Suprapubic skin (tissue), 4 donors: ENCODE measurements around the gene MRC2. TPM values are rescaled to one million over a fixed set of nuclear protein-coding genes. Genes with fewer than 3 reads are reported as not detected.
"Not testable (repeated sequence)": the region's sequence is repeated elsewhere in the genome, so short reads cannot be mapped to it uniquely, and the experiment has no call there.

Source experiments
- DNase-seq, 2 donors: peaks; one replicate each; pipeline ENCODE4 v3.0.0-alpha.2; 2019; ENCODE audit warnings: low spot score in 2 of 2
- H3K27ac ChIP-seq: fragments of 200-600 bp; sonication (generic); one replicate; pipeline ENCODE4 v1.5.1; 2019
- H3K27me3 ChIP-seq: fragments of 200-600 bp; sonication (generic); one replicate; pipeline ENCODE4 v1.5.1; 2019
- H3K36me3 ChIP-seq: fragments of 200-600 bp; sonication (generic); one replicate; pipeline ENCODE4 v1.5.1; 2019
- H3K4me1 ChIP-seq: fragments of 200-600 bp; sonication (generic); one replicate; pipeline ENCODE4 v1.5.1; 2019
- H3K4me3 ChIP-seq: fragments of 200-600 bp; sonication (generic); one replicate; pipeline ENCODE4 v1.5.1; 2019; ENCODE audit warnings: mild to moderate bottlenecking
- H3K9me3 ChIP-seq: fragments of 200-600 bp; sonication (generic); one replicate; pipeline ENCODE4 v1.5.1; 2019
- EP300 ChIP-seq: sonication (generic); formaldehyde crosslinking; IDR thresholded peaks from one replicate; pipeline ENCODE4 v1.6.1; 2017; ENCODE audit warnings: antibody characterized with exemption
- POLR2A ChIP-seq, 2 donors: fragments of 450-650 bp; IDR thresholded peaks; one replicate each; pipeline ENCODE4 v1.6.1; 2017; ENCODE audit warnings: antibody characterized with exemption in 2 of 2, mild to moderate bottlenecking in 2 of 2, moderate library complexity in 2 of 2
- POLR2AphosphoS5 ChIP-seq, 3 donors: sonication (generic); formaldehyde crosslinking; IDR thresholded peaks; one replicate each; pipeline ENCODE4 v1.6.1; 2017; ENCODE audit warnings: antibody characterized with exemption in 3 of 3
- WGBS: methylation state at CpG from one replicate; pipeline ENCODE4 v1.1.5; 2018; 5-methylcytosine and 5-hydroxymethylcytosine counted together
- total RNA-seq, 4 donors: library from RNA; depleted of rRNA; stranded (reverse); fragments of >200 nt; gene quantifications; one replicate each; pipeline ENCODE4 v1.1.0, GENCODE V29; 2016
- TF ChIP-seq, protein P1 (sequence below), 2 donors: fragments of 200-600 bp in 1 of 2; fragments of 450-650 bp in 1 of 2; sonication (generic) in 1 of 2; IDR thresholded peaks; one replicate each; pipeline ENCODE4 v1.5.1; 2016 to 2019; ENCODE audit warnings: antibody characterized with exemption in 2 of 2, mild to moderate bottlenecking in 1 of 2, moderate library complexity in 1 of 2

Gene MRC2
- total RNA-seq, 4 donors from 2014 or later, result 31.4 to 55.2 (median 37.1) TPM

GRCh38 chr17:62689441-62690167, 62.1 kb downstream of the MRC2 start:
- Histone ChIP-seq H3K9me3 (no peaks in the 10 kb centered on the region), H3K27ac (no peak overlapping the region), H3K4me3 (no peak overlapping the region), H3K27me3 (no peaks in the 10 kb centered on the region), H3K4me1 (peaks cover 23% of the 10 kb centered on the region), H3K36me3 (peaks cover 43% of the 10 kb centered on the region)
- WGBS, result 89% methylated on average over 26 of the region's 37 CpGs
- TF ChIP-seq POLR2A (IDR thresholded peaks at IDR 0.05) (no peak), EP300 (no peak), POLR2AphosphoS5 (IDR thresholded peaks at IDR 0.05) (no peak)
- TF ChIP-seq, protein P1, sequence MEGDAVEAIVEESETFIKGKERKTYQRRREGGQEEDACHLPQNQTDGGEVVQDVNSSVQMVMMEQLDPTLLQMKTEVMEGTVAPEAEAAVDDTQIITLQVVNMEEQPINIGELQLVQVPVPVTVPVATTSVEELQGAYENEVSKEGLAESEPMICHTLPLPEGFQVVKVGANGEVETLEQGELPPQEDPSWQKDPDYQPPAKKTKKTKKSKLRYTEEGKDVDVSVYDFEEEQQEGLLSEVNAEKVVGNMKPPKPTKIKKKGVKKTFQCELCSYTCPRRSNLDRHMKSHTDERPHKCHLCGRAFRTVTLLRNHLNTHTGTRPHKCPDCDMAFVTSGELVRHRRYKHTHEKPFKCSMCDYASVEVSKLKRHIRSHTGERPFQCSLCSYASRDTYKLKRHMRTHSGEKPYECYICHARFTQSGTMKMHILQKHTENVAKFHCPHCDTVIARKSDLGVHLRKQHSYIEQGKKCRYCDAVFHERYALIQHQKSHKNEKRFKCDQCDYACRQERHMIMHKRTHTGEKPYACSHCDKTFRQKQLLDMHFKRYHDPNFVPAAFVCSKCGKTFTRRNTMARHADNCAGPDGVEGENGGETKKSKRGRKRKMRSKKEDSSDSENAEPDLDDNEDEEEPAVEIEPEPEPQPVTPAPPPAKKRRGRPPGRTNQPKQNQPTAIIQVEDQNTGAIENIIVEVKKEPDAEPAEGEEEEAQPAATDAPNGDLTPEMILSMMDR (IDR thresholded peaks at IDR 0.05), result no peak
- peak in 1 of 2 donors; percentile 59 for DNase-seq

GRCh38 chr17:62690168-62690897, 62.9 kb downstream of the MRC2 start:
- Histone ChIP-seq H3K4me3 (no peak overlapping the region), H3K36me3 (peaks cover 36% of the 10 kb centered on the region), H3K4me1 (peaks cover 29% of the 10 kb centered on the region), H3K9me3 (no peaks in the 10 kb centered on the region), H3K27ac (no peak overlapping the region), H3K27me3 (no peaks in the 10 kb centered on the region)
- no peak for TF ChIP-seq POLR2A (IDR thresholded peaks at IDR 0.05)
- no peak for TF ChIP-seq EP300
- TF ChIP-seq, protein P1 (IDR thresholded peaks at IDR 0.05), result no peak
- TF ChIP-seq POLR2AphosphoS5 (IDR thresholded peaks at IDR 0.05), result no peak
- no peak for DNase-seq
- WGBS, result 87% methylated on average over 8 of the region's 19 CpGs

- H3K4me3 ChIP-seq, DNase-seq, H3K9me3 ChIP-seq, H3K27ac ChIP-seq, H3K27me3 ChIP-seq: not testable (repeated sequence)
- Histone ChIP-seq H3K4me1 (peaks cover 29% of the 10 kb centered on the region), H3K36me3 (peaks cover 30% of the 10 kb centered on the region)
- WGBS, result 92% methylated on average over 8 of the region's 8 CpGs
These were observed 64.1 kb downstream of the MRC2 start for GRCh38 chr17:62691589-62691915.

DNA sequence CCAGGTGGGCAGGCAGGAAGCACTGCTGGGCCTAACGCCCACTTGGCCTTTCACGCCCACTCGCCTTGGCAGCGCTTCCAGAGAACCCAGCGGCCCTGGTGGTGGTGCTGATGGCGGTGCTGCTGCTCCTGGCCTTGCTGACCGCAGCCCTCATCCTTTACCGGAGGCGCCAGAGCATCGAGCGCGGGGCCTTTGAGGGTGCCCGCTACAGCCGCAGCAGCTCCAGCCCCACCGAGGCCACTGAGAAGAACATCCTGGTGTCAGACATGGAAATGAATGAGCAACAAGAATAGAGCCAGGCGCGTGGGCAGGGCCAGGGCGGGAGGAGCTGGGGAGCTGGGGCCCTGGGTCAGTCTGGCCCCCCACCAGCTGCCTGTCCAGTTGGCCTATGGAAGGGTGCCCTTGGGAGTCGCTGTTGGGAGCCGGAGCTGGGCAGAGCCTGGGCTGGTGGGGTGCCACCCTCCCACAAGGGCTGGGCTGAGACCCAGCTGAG, 64.7 kb downstream of the MRC2 start:
- Histone ChIP-seq H3K36me3 (peaks cover 30% of the 10 kb centered on the region), H3K9me3 (no peaks in the 10 kb centered on the region), H3K4me1 (peaks cover 31% of the 10 kb centered on the region), H3K27me3 (no peaks in the 10 kb centered on the region), H3K27ac (no peak overlapping the region), H3K4me3 (no peak overlapping the region)
- WGBS, result 77% methylated on average over 5 of the region's 20 CpGs
- TF ChIP-seq, protein P1 (IDR thresholded peaks at IDR 0.05), result no peak
- TF ChIP-seq POLR2AphosphoS5 (IDR thresholded peaks at IDR 0.05) (no peak), POLR2A (IDR thresholded peaks at IDR 0.05) (no peak), EP300 (no peak)
- peak in 1 of 2 donors; percentile 56 for DNase-seq

DNA sequence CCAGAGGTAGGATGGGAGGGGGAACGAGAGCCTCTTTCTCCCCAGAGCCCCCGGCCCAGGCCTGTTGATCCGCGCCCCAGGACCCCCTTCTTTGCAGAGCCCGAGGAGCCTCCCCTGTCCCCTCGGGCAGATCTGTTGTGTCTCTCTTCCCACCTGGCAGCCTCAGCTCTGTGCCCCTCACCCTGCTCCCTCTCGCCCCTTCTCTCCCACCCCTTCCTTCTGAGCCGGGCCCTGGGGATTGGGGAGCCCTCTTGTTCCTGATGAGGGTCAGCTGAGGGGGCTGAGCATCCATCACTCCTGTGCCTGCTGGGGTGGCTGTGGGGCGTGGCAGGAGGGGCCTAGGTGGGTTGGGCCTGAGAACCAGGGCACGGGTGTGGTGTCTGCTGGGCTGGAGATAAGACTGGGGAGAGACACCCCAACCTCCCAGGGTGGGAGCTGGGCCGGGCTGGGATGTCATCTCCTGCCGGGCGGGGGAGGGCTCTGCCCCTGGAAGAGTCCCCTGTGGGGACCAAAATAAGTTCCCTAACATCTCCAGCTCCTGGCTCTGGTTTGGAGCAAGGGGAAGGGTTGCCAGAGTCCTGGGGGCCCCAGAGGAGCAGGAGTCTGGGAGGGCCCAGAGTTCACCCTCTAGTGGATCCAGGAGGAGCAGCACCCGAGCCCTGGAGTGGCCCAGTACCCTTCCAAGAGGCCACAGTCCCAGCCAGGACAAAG, 65.4 kb downstream of the MRC2 start:
- TF ChIP-seq POLR2AphosphoS5 (IDR thresholded peaks at IDR 0.05), result no peak
- TF ChIP-seq, protein P1 (IDR thresholded peaks at IDR 0.05), result peak in 1 of 2 donors; percentile 57
- 84% methylated on average over 9 of the region's 14 CpGs for WGBS
- H3K4me3 ChIP-seq, result no peak overlapping the region
- H3K9me3 ChIP-seq, result no peaks in the 10 kb centered on the region
- H3K27me3 ChIP-seq, result no peaks in the 10 kb centered on the region
- peak in 1 of 2 donors; percentile 59 for DNase-seq
- H3K4me1 ChIP-seq, result peaks cover 31% of the 10 kb centered on the region
- no peak overlapping the region for H3K27ac ChIP-seq
- H3K36me3 ChIP-seq, result peaks cover 29% of the 10 kb centered on the region
